GM18873 (cell line): ENCODE results near the gene TCL1A.

Experiments used
- ATAC-seq: cut with Tn5 transposase; IDR thresholded peaks from one replicate; pipeline ENCODE4 v1.9.1; 2021; ENCODE audit warnings: mild to moderate bottlenecking, moderate library complexity, moderate number of reproducible peaks; ENCODE audit not compliant: unreplicated experiment, low FRiP score

TCL1A gene

GRCh38 chr14:95707327-95707726 is 6.6 kb downstream of the TCL1A start:
- no peak for ATAC-seq

GRCh38 chr14:95705518-95705917 is 8.4 kb downstream of the TCL1A start:
- no peak for ATAC-seq

GRCh38 chr14:95703805-95704204 is 10.1 kb downstream of the TCL1A start:
- no peak for ATAC-seq

GRCh38 chr14:95703341-95703740 is 10.6 kb downstream of the TCL1A start:
- no peak for ATAC-seq

GRCh38 chr14:95701846-95702221 is 12.1 kb downstream of the TCL1A start:
- ATAC-seq, result no peak

GRCh38 chr14:95700221-95700976 is 13.5 kb downstream of the TCL1A start:
- no peak for ATAC-seq

GRCh38 chr14:95699412-95699811 is 14.5 kb downstream of the TCL1A start:
- no peak for ATAC-seq

- ATAC-seq, result no peak
Observed at GRCh38 chr14:95698287-95698686, 15.6 kb downstream of the TCL1A start.

- peak; percentile 57 for ATAC-seq
Observed at GRCh38 chr14:95697764-95698163, 16.2 kb downstream of the TCL1A start.

GRCh38 chr14:95696741-95697140 is 17.2 kb downstream of the TCL1A start:
- ATAC-seq, result no peak

GRCh38 chr14:95695913-95696312 is 18.0 kb downstream of the TCL1A start:
- no peak for ATAC-seq

- ATAC-seq, result no peak
Observed at GRCh38 chr14:95695051-95695450, 18.9 kb downstream of the TCL1A start.

GRCh38 chr14:95692109-95692508 is 21.8 kb downstream of the TCL1A start:
- ATAC-seq, result no peak

- ATAC-seq, result no peak
Observed at GRCh38 chr14:95691591-95691990, 22.3 kb downstream of the TCL1A start.

GRCh38 chr14:95690815-95691214 is 23.1 kb downstream of the TCL1A start:
- no peak for ATAC-seq

- ATAC-seq, result no peak
Observed at GRCh38 chr14:95689441-95689840, 24.5 kb downstream of the TCL1A start.

- no peak for ATAC-seq
Observed at GRCh38 chr14:95686935-95687334, 27.0 kb downstream of the TCL1A start.

- no peak for ATAC-seq
Observed at GRCh38 chr14:95685978-95686922, 27.7 kb downstream of the TCL1A start, which contains the start of gene TCL1B. Gene TCL1B (plus strand): TSS chr14:95686426. CDS start chr14:95686468, 42 bp downstream.

- no peak for ATAC-seq
Observed at GRCh38 chr14:95683793-95684192, 30.1 kb downstream of the TCL1A start.

GRCh38 chr14:95681153-95681552 is 32.8 kb downstream of the TCL1A start:
- no peak for ATAC-seq

- ATAC-seq, result no peak
Observed at GRCh38 chr14:95679998-95680735, 33.8 kb downstream of the TCL1A start.
